GM19099 (cell line): Measurements from ENCODE around the gene ANTXRL.

Source experiments
- POLR2A ChIP-seq: IDR thresholded peaks from 3 replicates; pipeline ENCODE4 v1.6.1; 2011; ENCODE audit warnings: low read depth; ENCODE audit not compliant: insufficient read length; ENCODE audit errors: extremely low read depth

The ANTXRL gene

GRCh38 chr10:46286991-46287693 is at the start of gene ANTXRL:
TSS of gene ANTXRL (plus strand) at chr10:46286997. CDS start at chr10:46287263, 266 bp downstream.
- TF ChIP-seq POLR2A, result no peak

GRCh38 chr10:46237815-46238510 is 48.8 kb upstream of the ANTXRL start:
- no peak for TF ChIP-seq POLR2A

DNA sequence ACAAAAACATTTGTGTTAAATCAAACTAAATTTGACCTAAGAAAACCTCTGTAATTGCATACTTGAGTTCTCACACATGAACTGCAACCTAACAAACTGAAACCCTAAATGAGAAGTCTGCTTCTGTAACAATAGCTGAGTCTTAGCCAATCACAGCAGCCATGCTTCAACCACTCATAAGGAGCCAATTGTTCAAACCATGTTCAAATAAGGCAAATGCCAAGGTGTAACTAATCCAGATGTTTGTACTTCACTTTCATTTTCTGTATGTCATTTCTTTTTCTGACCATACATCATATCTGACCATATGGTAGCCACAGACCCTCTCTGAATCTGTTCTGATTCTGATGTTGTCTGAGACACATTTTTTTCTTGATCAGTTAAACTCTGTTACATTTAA is 47.5 kb upstream of the ANTXRL start:
- TF ChIP-seq POLR2A, result no peak

GRCh38 chr10:46239993-46240683 is 46.7 kb upstream of the ANTXRL start:
- TF ChIP-seq POLR2A, result no peak

- TF ChIP-seq POLR2A, result no peak
These were observed 45.9 kb upstream of the ANTXRL start for GRCh38 chr10:46240684-46241565.

- no peak for TF ChIP-seq POLR2A
These were observed 41.4 kb upstream of the ANTXRL start for GRCh38 chr10:46245381-46245900.

GRCh38 chr10:46247181-46247475 is 39.7 kb upstream of the ANTXRL start:
- no peak for TF ChIP-seq POLR2A

DNA sequence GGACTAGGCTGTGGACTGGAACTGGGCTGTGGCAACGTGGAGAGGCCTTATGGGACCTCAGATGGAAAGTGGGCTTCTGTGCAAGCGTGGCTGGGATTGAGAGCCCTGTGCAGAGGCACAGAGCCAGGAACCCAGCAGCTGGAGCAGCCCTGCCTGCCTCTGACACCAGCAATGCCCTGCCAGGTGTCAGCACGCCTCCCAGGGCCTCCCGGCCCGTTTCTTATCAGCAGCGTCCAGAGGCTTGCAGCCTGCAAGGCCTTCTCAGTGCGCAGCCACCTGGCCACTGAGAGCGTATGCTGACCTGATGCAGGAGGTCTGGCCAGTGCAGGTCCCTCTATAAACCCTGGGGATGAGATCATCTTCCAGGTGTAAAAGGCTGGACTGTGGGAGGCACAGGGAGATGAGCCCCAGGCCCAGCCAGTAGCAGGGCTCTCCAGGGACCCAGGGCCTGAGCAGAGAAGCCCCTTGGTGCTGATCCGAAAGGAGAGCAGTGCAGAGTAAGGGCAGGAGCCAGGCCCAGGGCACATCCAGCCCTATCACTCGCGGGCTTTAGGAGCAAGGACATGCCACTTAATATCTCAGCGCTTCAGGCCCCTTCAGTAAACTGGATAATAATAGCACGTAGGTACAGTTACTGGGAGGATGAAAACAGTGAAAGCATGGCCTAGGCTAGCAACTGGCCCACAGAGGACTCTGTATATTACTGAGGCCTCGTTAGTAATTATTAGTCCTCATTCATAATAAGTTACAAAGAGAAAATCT is 38.8 kb upstream of the ANTXRL start:
- no peak for TF ChIP-seq POLR2A

GRCh38 chr10:46248651-46249146 is 38.1 kb upstream of the ANTXRL start:
- TF ChIP-seq POLR2A, result no peak

- TF ChIP-seq POLR2A, result no peak
These were observed 36.3 kb upstream of the ANTXRL start for GRCh38 chr10:46250481-46250880.

- no peak for TF ChIP-seq POLR2A
These were observed 35.6 kb upstream of the ANTXRL start for GRCh38 chr10:46250898-46251856.

DNA sequence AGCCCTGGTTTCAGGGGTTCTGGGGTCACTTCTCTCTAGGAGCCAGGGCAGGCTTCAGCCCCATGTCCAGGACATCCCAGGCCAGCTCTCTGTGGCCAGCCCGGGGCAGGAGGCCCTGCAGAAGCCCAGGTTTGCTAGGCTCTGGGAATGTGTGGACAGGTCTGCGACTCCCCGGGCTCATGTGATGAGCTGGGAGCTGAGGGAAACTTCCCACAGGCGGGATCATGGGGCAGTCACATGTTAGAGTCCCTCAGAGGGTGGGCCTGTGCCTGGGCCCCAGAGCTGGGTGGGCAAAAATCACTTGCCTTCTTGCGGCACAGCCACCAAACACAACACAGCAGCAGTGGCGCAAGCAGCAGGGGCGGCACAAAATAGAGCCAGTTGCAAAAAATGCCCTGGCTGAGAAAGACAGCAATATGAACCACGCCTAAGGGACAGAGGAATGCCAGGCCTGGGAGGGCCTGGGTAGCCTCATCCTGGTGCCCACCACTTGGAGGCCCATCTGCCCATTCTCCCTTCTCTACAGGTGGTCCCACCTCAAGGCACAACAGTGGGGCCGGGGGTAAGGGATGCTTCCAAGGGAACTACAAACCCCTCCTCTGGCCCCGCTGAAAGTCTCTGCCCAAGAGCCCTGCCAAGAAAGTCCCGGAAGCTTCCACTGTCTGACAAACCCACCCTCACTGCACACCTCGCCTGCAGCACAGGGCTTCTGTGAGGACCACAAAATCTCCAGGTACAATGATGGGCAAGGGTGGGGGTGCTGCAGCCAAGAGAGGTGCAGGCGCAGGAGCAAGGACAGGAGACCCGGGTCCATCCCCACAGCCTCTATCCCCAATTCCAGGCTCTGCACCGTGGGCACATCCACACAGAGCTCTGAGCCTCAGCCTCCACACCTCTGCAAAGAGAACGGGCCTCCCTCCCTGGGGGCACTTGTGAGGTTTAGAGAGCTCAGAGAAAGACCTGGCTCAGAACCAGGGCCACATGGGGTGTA is 34.6 kb upstream of the ANTXRL start:
- TF ChIP-seq POLR2A, result no peak
